ENCODE measurements around the gene DIPK1C.
A peak's percentile ranks its signal among the peaks of the same experiment; 100 is the strongest.

Gene DIPK1C

GRCh38 chr18:74463983-74464382, 6.9 kb upstream of the DIPK1C start:
- no peak overlapping the region for H3K4me3 ChIP-seq (ENCODE audit: low read depth, low read length)
- TF ChIP-seq, protein P1, sequence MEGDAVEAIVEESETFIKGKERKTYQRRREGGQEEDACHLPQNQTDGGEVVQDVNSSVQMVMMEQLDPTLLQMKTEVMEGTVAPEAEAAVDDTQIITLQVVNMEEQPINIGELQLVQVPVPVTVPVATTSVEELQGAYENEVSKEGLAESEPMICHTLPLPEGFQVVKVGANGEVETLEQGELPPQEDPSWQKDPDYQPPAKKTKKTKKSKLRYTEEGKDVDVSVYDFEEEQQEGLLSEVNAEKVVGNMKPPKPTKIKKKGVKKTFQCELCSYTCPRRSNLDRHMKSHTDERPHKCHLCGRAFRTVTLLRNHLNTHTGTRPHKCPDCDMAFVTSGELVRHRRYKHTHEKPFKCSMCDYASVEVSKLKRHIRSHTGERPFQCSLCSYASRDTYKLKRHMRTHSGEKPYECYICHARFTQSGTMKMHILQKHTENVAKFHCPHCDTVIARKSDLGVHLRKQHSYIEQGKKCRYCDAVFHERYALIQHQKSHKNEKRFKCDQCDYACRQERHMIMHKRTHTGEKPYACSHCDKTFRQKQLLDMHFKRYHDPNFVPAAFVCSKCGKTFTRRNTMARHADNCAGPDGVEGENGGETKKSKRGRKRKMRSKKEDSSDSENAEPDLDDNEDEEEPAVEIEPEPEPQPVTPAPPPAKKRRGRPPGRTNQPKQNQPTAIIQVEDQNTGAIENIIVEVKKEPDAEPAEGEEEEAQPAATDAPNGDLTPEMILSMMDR (IDR thresholded peaks at IDR 0.05; ENCODE audit: low read depth, low read length): no peak
- in situ Hi-C loops (cut with HindIII; ENCODE audit: low sequenced_read_pairs): no loop called here
- DNase-seq (ENCODE audit: low read depth, low spot score): no peak

- TF ChIP-seq, protein P1 (IDR thresholded peaks at IDR 0.05; ENCODE audit: low read depth, low read length): no peak
- in situ Hi-C loops (cut with HindIII; ENCODE audit: low sequenced_read_pairs): no loop called here
- no peak overlapping the region for H3K4me3 ChIP-seq (ENCODE audit: low read depth, low read length)
- DNase-seq (ENCODE audit: low read depth, low spot score): no peak
Measured at GRCh38 chr18:74463254-74463653, 6.1 kb upstream of the DIPK1C start.

DNA sequence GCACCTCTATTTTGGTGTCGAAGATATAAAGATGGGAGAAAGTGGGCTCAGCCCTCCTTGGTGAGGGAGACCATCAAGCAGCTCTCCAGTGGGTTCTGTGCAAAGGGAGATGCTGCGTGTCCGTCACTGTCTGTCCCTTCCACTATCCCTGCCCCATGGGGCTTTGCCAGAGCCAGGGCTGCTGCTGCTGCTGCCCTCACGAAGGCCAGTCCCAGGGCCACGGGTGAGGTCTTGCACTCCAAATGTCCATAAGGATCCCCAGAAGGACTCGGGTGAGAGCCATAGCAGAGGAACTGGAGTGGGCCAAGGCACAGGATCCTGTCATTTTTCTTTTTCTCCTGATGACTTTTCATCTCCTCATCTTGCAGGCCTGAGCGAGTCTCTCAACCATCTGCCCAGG, 3.7 kb upstream of the DIPK1C start:
- H3K4me3 ChIP-seq (ENCODE audit: low read depth, low read length): no peak overlapping the region
- DNase-seq (ENCODE audit: low read depth, low spot score): no peak
- TF ChIP-seq, protein P1 (IDR thresholded peaks at IDR 0.05; ENCODE audit: low read depth, low read length): no peak
- in situ Hi-C loops (cut with HindIII; ENCODE audit: low sequenced_read_pairs): no loop called here

- DNase-seq (ENCODE audit: low read depth, low spot score): no peak
- TF ChIP-seq, protein P1 (IDR thresholded peaks at IDR 0.05; ENCODE audit: low read depth, low read length): peak; percentile 21
- in situ Hi-C loops (cut with HindIII; ENCODE audit: low sequenced_read_pairs): no loop called here
- H3K4me3 ChIP-seq (ENCODE audit: low read depth, low read length): no peak overlapping the region
Measured at GRCh38 chr18:74459889-74460288, 2.8 kb upstream of the DIPK1C start.

DNA sequence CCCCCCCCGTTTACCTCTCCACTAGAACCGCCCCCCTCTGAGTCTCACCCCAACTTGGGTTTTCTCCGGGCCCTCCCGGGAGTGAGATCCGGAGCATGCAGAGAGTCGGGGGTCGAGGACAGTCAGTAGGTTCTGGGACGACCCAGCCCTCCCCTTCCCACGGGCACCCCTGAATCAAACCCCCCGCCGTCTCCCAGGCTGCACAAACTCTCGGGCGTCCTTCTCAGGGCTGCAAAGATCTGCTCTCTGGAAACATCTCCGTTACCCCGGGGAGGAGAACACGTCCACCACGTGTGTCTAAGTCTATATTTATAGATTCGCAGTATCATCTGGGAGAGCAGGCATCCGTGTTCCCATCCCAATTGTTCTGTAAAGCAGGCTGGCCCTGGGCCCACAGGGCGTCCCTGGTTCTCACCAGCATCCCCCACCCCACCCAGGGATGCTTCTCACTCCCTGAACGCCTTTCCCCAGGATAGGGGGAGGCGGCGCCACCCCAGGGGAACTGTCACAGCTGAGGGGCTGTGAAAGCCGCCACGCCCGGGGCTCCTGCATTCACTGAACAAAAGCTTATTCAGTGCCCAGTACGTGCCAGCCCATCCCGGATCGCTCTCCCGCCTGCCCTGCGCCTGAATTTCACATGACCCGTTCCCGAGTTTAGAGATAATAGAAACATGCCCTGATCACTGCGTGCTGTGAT, 765 bp upstream of the DIPK1C start:
- no peak for DNase-seq (ENCODE audit: low read depth, low spot score)
- in situ Hi-C loops (cut with HindIII; ENCODE audit: low sequenced_read_pairs): no loop called here
- TF ChIP-seq, protein P1 (IDR thresholded peaks at IDR 0.05; ENCODE audit: low read depth, low read length): no peak
- H3K4me3 ChIP-seq (ENCODE audit: low read depth, low read length): no peak overlapping the region

DNA sequence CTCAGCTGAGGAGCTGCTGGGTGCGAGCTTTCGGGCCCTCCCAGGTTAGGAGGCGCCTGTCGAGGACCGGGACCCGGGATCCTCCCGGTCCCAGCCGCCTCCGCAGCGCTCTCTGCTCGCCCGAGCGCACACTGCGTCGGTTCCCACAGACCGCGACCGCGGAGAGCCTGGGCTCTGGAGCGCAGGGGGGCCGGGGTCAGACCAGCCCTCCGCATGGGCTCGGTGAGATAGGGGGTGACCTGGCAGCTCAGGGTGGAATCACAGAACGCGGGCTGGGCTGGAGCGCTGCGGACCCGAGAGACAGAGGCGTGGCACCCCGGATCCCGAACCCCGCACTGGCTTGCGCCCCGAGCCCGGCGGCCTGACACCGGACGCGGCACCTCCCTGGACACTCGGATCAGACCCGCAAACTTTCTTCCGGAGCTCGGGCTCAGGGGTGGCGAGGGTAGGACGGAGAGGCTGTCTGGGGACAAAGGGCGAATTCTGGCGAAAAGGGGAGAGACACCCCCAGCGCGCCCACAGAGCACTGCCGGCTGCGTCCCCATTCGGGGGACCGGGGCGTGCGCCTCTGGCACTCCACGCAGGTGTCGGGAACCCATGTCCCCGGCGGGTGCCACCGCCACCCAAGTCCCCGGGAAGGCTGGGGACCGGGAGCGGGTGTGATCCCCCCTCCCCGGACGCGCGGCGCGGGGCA, 612 bp downstream of the DIPK1C start:
- no peak overlapping the region for H3K4me3 ChIP-seq (ENCODE audit: low read depth, low read length)
- in situ Hi-C loops (cut with HindIII; ENCODE audit: low sequenced_read_pairs): no loop called here
- TF ChIP-seq, protein P1 (IDR thresholded peaks at IDR 0.05; ENCODE audit: low read depth, low read length): no peak
- no peak for DNase-seq (ENCODE audit: low read depth, low spot score)

Data from astrocyte of the spinal cord (primary cell).